ENCODE data around the gene DUSP1. TPM values are rescaled to one million over a fixed set of nuclear protein-coding genes. Genes with fewer than 3 reads are reported as not detected.

Gene DUSP1
- total RNA-seq, 1 experiment from 2014 or later: 10.3 TPM

- H3K9me2 ChIP-seq (ENCODE audit: insufficient read depth): no peaks in the 10 kb centered on the region
- intact Hi-C loops (cut with micrococcal nuclease; ENCODE audit: unreplicated experiment): loop anchor here (1.0 kb wide), 4 partner anchors 31 to 96 kb away; no protein-coding TSS in a partner anchor
- TF ChIP-seq, protein P1, sequence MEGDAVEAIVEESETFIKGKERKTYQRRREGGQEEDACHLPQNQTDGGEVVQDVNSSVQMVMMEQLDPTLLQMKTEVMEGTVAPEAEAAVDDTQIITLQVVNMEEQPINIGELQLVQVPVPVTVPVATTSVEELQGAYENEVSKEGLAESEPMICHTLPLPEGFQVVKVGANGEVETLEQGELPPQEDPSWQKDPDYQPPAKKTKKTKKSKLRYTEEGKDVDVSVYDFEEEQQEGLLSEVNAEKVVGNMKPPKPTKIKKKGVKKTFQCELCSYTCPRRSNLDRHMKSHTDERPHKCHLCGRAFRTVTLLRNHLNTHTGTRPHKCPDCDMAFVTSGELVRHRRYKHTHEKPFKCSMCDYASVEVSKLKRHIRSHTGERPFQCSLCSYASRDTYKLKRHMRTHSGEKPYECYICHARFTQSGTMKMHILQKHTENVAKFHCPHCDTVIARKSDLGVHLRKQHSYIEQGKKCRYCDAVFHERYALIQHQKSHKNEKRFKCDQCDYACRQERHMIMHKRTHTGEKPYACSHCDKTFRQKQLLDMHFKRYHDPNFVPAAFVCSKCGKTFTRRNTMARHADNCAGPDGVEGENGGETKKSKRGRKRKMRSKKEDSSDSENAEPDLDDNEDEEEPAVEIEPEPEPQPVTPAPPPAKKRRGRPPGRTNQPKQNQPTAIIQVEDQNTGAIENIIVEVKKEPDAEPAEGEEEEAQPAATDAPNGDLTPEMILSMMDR (conservative IDR thresholded peaks at IDR 0.05): no peak
- no peak for TF ChIP-seq EZH2 (IDR thresholded peaks at IDR 0.05; ENCODE audit: low read depth)
- TSS peak; percentile 96 for BruUV-seq (replicated peaks)
- H3K27ac ChIP-seq: peak overlapping the region; percentile 83
- CTCF ChIA-PET: interaction anchor here (0.5 to 0.7 kb wide), 5 partner anchors 31 to 1043 kb away, joined by 3 to 12 read pairs (median 5); no protein-coding TSS in a partner anchor
- H3K27me3 ChIP-seq (ENCODE audit: insufficient read depth, low read depth): no peaks in the 10 kb centered on the region
- no peaks in the 10 kb centered on the region for H3K79me2 ChIP-seq (ENCODE audit: low read depth)
- no peak for DNase-seq
- H3K4me3 ChIP-seq: peak overlapping the region; percentile 44; the same call in 1 of the 2 replicates
- H3K4me1 ChIP-seq (replicated peaks; ENCODE audit: insufficient read depth): peaks cover 16% of the 10 kb centered on the region
- H3K4me2 ChIP-seq: peak overlapping the region; percentile 72
- H3K36me3 ChIP-seq (ENCODE audit: low read depth): no peaks in the 10 kb centered on the region
- H2AFZ ChIP-seq: 0 out of 2 replicates have a peak overlapping the region, but pooled peaks have one; percentile 52
- H3K9me3 ChIP-seq (ENCODE audit: insufficient read depth, low read depth): no peaks in the 10 kb centered on the region
- H3F3A ChIP-seq (ENCODE audit: insufficient read depth, low read depth): peaks cover 3% of the 10 kb centered on the region
- POLR2A ChIA-PET (ENCODE audit: unreplicated experiment): interaction anchor here (0.5 to 0.8 kb wide), 4 partner anchors 30 to 50 kb away, joined by 4 to 10 read pairs (median 6); partner anchors contain the start of gene DUSP1
- H4K20me1 ChIP-seq (ENCODE audit: insufficient read depth): no peaks in the 10 kb centered on the region
Measured at GRCh38 chr5:172807766-172808311, 36.8 kb upstream of the DUSP1 start.

- H3K4me2 ChIP-seq: peak overlapping the region; percentile 72
- no peaks in the 10 kb centered on the region for H3K27me3 ChIP-seq (ENCODE audit: insufficient read depth, low read depth)
- TSS peak; percentile 95 for BruUV-seq (replicated peaks)
- H3K36me3 ChIP-seq (ENCODE audit: low read depth): no peaks in the 10 kb centered on the region
- peaks cover 23% of the 10 kb centered on the region for H3K4me1 ChIP-seq (replicated peaks; ENCODE audit: insufficient read depth)
- ChIA-PET POLR2A (ENCODE audit: unreplicated experiment) (interaction anchor here (0.5 to 0.8 kb wide), 5 partner anchors 30 to 957 kb away, joined by 3 to 10 read pairs (median 6); partner anchors contain the start of gene DUSP1), CTCF (interaction anchor here (0.5 to 0.7 kb wide), 5 partner anchors 30 to 1044 kb away, joined by 3 to 12 read pairs (median 5); no protein-coding TSS in a partner anchor)
- TF ChIP-seq EZH2 (IDR thresholded peaks at IDR 0.05; ENCODE audit: low read depth): no peak
- TF ChIP-seq, protein P1 (conservative IDR thresholded peaks at IDR 0.05): no peak
- no peaks in the 10 kb centered on the region for H3K9me2 ChIP-seq (ENCODE audit: insufficient read depth)
- H3F3A ChIP-seq (ENCODE audit: insufficient read depth, low read depth): peaks cover 9% of the 10 kb centered on the region
- DNase-seq: peak; percentile 86 to 89
- H3K27ac ChIP-seq: peak overlapping the region; percentile 83
- 0 out of 2 replicates have a peak overlapping the region, but pooled peaks have one; percentile 52 for H2AFZ ChIP-seq
- H3K4me3 ChIP-seq: peak overlapping the region; percentile 44; the same call in 1 of the 2 replicates
- no peaks in the 10 kb centered on the region for H4K20me1 ChIP-seq (ENCODE audit: insufficient read depth)
- intact Hi-C loops (cut with micrococcal nuclease; ENCODE audit: unreplicated experiment): loop anchor here (1.0 kb wide), 4 partner anchors 30 to 97 kb away; no protein-coding TSS in a partner anchor
- H3K79me2 ChIP-seq (ENCODE audit: low read depth): no peaks in the 10 kb centered on the region
- no peaks in the 10 kb centered on the region for H3K9me3 ChIP-seq (ENCODE audit: insufficient read depth, low read depth)
Measured at GRCh38 chr5:172806897-172807672, 36.1 kb upstream of the DUSP1 start.

GRCh38 chr5:172805736-172806255 lies 34.8 kb upstream of the DUSP1 start:
- Histone ChIP-seq H3K4me1 (replicated peaks; ENCODE audit: insufficient read depth) (peaks cover 34% of the 10 kb centered on the region), H3K27me3 (ENCODE audit: insufficient read depth, low read depth) (no peaks in the 10 kb centered on the region), H2AFZ (no peak overlapping the region), H3K9me3 (ENCODE audit: insufficient read depth, low read depth) (no peaks in the 10 kb centered on the region), H3K36me3 (ENCODE audit: low read depth) (no peaks in the 10 kb centered on the region), H3K27ac (peak overlapping the region; percentile 35; the same call in 1 of the 2 replicates), H4K20me1 (ENCODE audit: insufficient read depth) (no peaks in the 10 kb centered on the region), H3K4me2 (no peak overlapping the region), H3F3A (ENCODE audit: insufficient read depth, low read depth) (peaks cover 19% of the 10 kb centered on the region), H3K79me2 (ENCODE audit: low read depth) (no peaks in the 10 kb centered on the region), H3K4me3 (no peak overlapping the region), H3K9me2 (ENCODE audit: insufficient read depth) (no peaks in the 10 kb centered on the region)
- no TSS peak for BruUV-seq (replicated peaks)
- TF ChIP-seq, protein P1 (conservative IDR thresholded peaks at IDR 0.05): no peak
- TF ChIP-seq EZH2 (IDR thresholded peaks at IDR 0.05; ENCODE audit: low read depth): no peak
- ChIA-PET CTCF (no interaction called here), POLR2A (ENCODE audit: unreplicated experiment) (no interaction called here)
- DNase-seq: no peak
- intact Hi-C loops (cut with micrococcal nuclease; ENCODE audit: unreplicated experiment): no loop called here
